GM12873 (cell line): ENCODE results near the gene ITGA3.

Source experiments
- CTCF ChIP-seq: IDR thresholded peaks from 2 replicates; pipeline ENCODE4 v1.5.1; 2012; ENCODE audit warnings: low read depth, mild to moderate bottlenecking, moderate library complexity, low read length, control low read depth; ENCODE audit not compliant: insufficient read depth; ENCODE audit errors: missing control alignments

ITGA3 gene

GRCh38 chr17:50125420-50125997 is 69.6 kb downstream of the ITGA3 start:
- no peak for TF ChIP-seq CTCF

GRCh38 chr17:50127697-50128361 is 71.9 kb downstream of the ITGA3 start:
- no peak for TF ChIP-seq CTCF

GRCh38 chr17:50128441-50129352 is 72.8 kb downstream of the ITGA3 start:
- TF ChIP-seq CTCF = no peak

- no peak for TF ChIP-seq CTCF
Observed at GRCh38 chr17:50129353-50129727, 73.4 kb downstream of the ITGA3 start.

GRCh38 chr17:50129728-50130558 is 74.0 kb downstream of the ITGA3 start, which contains the start of gene SAMD14:
TSS of gene SAMD14 (minus strand) at chr17:50130160. CDS start at chr17:50124959, 5,201 bp downstream.
- no peak for TF ChIP-seq CTCF

- TF ChIP-seq CTCF = no peak
Observed at GRCh38 chr17:50130559-50131305, 74.8 kb downstream of the ITGA3 start.
